NCI-H2196 (cell line): ENCODE results near the gene PAQR7.

Experiments used
- DNase-seq: peaks from one replicate; lab custom pipeline; 2025; ENCODE audit not compliant: unreplicated experiment; lab: John Stamatoyannopoulos, UW

The PAQR7 gene

GRCh38 chr1:25818569-25818968, 56.9 kb downstream of the PAQR7 start:
- no peak for DNase-seq

GRCh38 chr1:25817840-25818501, 57.5 kb downstream of the PAQR7 start:
- DNase-seq: no peak

GRCh38 chr1:25816112-25816718, 59.3 kb downstream of the PAQR7 start:
- DNase-seq: no peak

- no peak for DNase-seq
These were observed 60.0 kb downstream of the PAQR7 start for GRCh38 chr1:25815208-25816111.

DNA sequence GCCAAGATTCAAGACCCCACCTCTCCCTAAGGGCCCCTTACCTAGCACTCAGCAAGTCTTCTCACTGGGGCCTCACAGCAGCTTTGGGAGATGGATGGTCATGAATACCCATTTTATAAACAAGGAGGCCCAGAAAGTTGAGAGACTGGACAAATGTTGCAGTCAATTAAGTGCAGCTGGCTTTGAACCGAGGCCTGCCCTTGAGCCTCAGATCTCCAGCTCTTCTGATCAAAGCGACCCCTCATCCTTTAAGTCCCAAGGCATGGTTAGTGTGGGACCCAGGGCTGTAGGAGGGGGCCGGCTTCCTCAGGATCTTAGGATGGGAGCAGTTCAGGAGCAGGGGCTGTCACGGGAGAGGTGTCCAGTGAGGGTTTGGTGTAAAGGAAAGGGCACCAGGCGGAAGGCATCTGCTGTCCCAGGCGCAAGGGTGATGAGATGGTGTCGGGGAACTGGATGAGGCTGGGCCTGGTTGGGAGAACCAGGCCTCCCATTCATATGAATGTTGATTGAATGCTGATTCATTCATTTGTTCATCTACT, 60.9 kb downstream of the PAQR7 start:
- DNase-seq: no peak

DNA sequence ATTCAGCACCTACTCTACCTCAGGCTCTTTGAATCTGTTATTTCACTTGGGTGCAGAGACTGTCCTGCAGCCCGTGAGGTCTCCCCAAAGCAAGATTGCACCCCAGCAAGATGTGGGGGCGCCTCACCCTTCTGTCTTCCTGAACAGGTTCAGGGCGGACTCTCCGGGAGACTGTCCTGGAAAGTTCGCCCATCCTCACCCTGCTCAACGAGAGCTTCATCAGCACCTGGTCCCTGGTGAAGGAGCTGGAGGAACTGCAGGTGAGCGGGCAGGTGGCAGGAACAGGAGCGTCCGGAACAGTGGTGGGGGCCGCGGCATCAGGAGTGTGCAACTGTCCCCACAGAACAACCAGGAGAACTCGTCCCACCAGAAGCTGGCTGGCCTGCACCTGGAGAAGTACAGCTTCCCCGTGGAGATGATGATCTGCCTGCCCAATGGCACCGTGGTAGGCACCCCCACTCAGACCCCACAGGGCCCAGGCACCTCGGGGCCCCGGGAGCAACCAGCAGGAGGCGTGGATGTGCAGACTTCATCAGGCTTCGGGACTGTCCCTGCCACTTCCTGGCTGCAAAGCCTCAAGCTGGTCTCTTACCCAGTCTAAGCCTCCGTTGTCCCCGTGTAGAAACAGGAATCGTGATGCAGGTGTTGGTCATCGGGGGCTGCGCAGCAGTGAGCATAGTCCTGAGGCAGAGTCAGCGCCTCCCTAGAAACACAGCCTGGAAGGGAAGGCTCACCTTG, 61.6 kb downstream of the PAQR7 start:
- DNase-seq: no peak

DNA sequence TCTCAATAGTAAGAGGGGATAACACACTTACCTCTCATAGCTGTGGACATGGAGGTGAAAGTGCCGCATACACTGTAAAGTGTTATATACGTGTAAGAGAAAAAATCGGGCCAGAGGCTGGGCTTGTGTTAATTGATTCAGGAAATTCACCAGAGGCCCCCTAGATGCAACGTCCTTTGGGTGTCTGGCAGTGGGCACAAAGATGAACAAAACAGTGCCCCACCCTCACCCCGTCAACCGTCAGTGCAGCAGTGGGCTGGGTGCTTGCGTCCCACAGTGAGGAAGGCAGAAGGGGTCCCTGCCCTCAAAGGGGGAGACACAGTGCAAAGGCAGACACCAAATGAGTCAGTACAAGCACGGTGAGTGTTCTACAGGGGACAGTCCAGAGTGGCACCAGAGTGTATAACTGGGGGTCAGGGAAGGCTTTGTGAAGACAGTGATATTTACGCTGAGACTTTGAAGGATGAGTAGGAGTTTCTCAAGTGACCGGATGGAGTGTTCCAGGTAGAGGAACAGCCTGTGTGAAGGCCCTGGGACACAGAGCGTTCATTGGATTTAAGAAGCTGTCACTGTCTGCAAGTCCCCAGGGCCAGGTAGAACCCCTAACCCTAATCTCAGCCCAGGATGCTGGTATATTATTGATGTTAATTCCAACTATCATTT, 62.3 kb downstream of the PAQR7 start:
- no peak for DNase-seq
